ENCODE results near the gene CPLX1.

- TF ChIP-seq CTCF (optimal IDR thresholded peaks at IDR 0.05 in 1 of 3, IDR thresholded peaks at IDR 0.05 in 1 of 3, conservative IDR thresholded peaks at IDR 0.05 in 1 of 3; ENCODE audit: extremely low read depth in 1 of 3, insufficient read depth in 2 of 3, low read length in 3 of 3) (no peak), EZH2 (IDR thresholded peaks at IDR 0.05; ENCODE audit: low read length) (no peak)
Observed at GRCh38 chr4:766152-766515, 59.8 kb downstream of the CPLX1 start.

Measured in keratinocyte (primary cell).